ENCODE data around the gene CNTNAP2.

GRCh38 chr7:146670532-146670931 lies 553.9 kb downstream of the CNTNAP2 start:
- TF ChIP-seq EZH2 (conservative IDR thresholded peaks at IDR 0.05; ENCODE audit: low read depth, low read length): no peak
- TF ChIP-seq PHF5A (CRISPR knock-in tag; IDR thresholded peaks at IDR 0.05; ENCODE audit: low read depth, unreplicated experiment): no peak
- no peak for TF ChIP-seq ZNF644 (CRISPR knock-in tag; IDR thresholded peaks at IDR 0.05; ENCODE audit: low read depth)
- no peak for TF ChIP-seq CAMTA2 (CRISPR knock-in tag; IDR thresholded peaks at IDR 0.05; ENCODE audit: borderline replicate concordance)
- TF ChIP-seq POGK (CRISPR knock-in tag; conservative IDR thresholded peaks at IDR 0.05): no peak
- no peak for TF ChIP-seq ZHX1 (CRISPR knock-in tag; IDR thresholded peaks at IDR 0.05; ENCODE audit: low read depth)
- no peak for TF ChIP-seq ZFP41 (CRISPR knock-in tag; IDR thresholded peaks at IDR 0.05; ENCODE audit: borderline replicate concordance)
- TF ChIP-seq ZNF274 (CRISPR knock-in tag; IDR thresholded peaks at IDR 0.05): no peak
- TF ChIP-seq KDM4B (CRISPR knock-in tag; IDR thresholded peaks at IDR 0.05): no peak
- no peak for TF ChIP-seq HNF4A (CRISPR knock-in tag; IDR thresholded peaks at IDR 0.05)
- TF ChIP-seq CREM (IDR thresholded peaks at IDR 0.05): no peak
- no peak for TF ChIP-seq CREM (CRISPR knock-in tag; IDR thresholded peaks at IDR 0.05)
